NCI-H69 (cell line): ENCODE data around the gene ACADVL.
A peak's percentile ranks its signal among the peaks of the same experiment; 100 is the strongest.

Experiments used
- DNase-seq: peaks from one replicate; lab custom pipeline; 2025; lab: John Stamatoyannopoulos, UW

The ACADVL gene

GRCh38 chr17:7191571-7192270, 28.0 kb upstream of the ACADVL start:
- DNase-seq: peak; percentile 28

- peak; percentile 38 for DNase-seq
Observed at GRCh38 chr17:7192271-7192937, 27.3 kb upstream of the ACADVL start.

- DNase-seq: no peak
Observed at GRCh38 chr17:7195971-7196370, 23.8 kb upstream of the ACADVL start.

DNA sequence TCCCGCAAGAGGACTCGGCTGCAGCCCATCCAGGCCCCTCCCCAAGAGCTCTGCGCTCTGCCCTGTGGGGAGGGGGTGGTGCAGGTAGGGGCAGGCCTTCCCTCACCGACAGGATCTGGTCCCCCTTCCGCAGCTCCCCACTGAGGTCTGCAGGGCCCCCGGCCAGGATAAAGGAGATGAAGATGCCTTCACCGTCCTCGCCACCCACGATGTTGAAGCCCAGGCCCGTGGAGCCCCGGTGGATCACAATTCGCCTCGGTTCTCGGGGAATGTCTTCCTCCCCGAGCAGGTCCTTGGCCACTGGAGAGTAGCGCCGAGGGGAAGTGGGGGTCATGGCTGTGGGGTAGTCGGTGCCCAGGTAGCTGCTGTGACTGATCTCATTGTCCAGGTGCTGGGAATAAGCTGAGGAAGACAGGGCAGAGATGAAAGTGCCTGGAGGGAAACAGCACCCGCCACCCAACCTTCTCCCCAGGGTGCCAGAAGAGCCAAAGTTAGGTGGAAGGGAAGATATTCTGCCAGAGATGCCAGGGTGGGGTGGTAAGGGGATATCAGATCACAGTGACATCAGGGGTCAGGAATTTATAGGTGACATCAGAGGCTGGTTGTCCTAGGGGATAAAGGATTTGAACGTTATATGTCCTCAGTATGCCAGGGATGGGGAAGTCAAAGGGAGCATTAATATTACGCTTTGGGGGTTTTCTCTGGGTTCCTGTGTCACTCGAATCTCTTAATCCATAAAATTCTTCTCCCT, 22.9 kb upstream of the ACADVL start:
- no peak for DNase-seq

- DNase-seq: no peak
Observed at GRCh38 chr17:7203391-7203790, 16.3 kb upstream of the ACADVL start.

- peak; percentile 74 for DNase-seq
Observed at GRCh38 chr17:7204336-7204735, 15.4 kb upstream of the ACADVL start.

- peak; percentile 94 for DNase-seq
Observed at GRCh38 chr17:7204828-7205461, 14.8 kb upstream of the ACADVL start.

DNA sequence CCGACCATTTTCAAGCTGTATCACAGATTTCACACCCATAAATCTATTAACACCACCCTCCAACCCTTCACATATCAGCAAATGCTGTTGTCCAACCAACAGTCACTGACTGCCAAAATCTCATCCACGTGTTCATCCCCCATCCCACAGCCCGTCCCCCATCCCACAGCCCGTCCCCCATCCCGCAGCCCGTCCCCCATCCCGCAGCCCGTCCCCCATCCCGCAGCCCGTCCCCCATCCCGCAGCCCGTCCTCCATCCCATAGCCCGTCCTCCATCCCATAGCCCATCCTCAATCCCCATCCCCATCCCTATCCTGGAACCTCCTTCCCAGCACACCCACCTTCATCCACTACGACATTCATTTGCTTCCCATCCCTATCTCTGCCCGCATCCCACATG, 14.2 kb upstream of the ACADVL start:
- DNase-seq: no peak

DNA sequence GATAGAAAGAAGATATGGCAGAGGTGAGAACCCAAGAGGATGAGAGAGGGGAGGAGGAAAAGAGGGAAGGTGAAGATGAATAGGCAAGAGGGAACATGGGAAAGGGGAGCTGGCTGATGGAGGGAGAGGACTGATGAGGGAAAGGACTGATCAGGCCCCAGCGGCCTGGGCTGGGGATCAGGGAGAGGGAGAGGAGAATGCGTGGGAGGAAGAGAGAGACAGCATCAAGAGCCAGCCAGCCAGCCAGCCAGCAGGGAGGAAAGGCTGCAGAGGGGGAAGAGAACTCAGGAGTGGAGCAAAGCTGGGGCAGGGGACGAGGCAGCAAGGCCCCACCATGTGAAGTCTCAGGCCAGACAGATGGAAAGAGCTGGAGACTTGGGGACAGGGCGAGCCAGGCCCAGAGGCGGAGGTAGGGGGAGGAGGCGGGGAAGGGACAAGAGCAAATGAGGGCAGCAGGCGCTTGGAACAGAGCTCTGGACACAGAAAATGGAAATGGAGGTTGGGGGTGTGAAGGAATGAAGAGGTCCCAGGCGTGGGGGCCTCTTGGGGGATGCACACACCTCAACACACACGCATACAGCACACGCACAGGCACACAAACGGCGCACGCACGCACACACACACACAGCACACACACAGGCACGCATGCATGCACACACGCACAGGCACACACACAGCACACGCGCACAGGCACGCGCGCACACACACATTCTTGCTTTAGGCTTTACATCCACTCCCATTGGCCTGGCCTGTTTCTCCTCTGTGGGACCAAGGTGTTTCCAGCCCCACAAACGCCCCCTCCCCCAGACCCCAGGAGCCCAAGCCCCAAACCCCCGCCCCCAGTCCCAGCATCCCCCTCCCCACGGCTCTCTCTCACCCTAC, 12.4 kb upstream of the ACADVL start:
- DNase-seq: no peak

- DNase-seq: no peak
Observed at GRCh38 chr17:7208027-7208571, 11.6 kb upstream of the ACADVL start.

- no peak for DNase-seq
Observed at GRCh38 chr17:7208754-7209460, 10.8 kb upstream of the ACADVL start.

DNA sequence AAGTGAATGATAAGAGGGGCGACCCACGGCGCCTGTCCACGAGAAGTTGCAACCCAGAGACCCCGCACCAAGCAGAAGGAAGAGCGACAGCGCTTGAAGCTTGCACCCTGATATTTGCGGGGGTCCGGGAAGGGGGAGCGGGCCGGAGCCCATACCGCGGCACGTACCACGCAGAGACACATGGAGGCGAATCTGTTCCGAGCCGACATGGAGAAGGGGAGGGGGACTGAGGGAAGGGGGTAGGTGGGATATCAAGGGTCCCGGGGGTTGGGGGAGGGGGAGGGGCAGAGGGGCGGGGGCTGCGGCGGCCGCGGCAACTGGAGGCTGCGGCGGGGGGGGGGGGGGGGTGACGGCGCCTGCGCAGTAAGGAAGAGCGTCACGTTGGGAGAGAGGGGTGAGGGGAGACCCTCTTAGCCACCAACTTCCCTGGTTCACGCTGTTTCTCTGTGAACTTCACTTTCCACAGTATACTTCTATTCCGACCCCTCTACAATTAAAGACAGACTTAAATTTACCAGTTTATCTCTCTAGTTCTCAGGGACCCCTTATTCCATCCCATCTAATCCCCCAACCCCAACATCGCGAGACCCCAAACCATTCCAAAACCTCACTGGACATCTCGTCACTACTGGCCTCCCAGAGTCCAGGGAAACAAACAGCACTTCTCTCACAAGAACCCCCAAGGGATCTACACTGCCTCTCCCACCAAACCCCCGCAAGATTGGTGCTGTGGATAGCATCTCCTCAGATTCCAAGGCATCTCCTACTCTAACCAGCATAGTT, 8.1 kb upstream of the ACADVL start:
- peak; percentile 35 for DNase-seq

- DNase-seq: peak; percentile 96
Observed at GRCh38 chr17:7213895-7214299, 5.8 kb upstream of the ACADVL start.

GRCh38 chr17:7214300-7215135, 5.2 kb upstream of the ACADVL start:
- peak; percentile 97 for DNase-seq

DNA sequence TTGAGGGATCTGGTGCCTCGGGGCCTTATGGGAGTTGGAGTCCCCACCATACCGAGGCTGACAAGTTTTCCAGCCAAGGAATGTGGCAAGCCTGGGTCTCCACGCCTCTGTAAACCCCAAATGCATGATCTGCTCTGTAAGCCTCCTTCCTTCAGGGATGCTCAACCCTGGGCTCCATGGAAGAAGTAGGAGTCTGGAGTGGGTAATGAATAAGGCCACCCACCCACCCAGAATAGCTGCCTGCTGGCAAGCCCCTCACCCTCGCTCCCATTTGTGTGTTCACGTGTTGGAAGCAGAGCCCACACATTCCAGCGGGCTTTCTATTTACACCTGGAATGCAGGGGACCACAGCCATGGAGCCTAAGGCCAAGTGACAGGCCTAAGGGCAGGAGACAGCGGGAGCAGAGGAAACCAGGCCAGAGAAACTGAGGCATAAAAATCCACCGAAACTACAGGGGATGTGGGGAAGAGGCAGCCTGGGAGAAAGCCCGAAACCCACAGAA, 4.6 kb upstream of the ACADVL start:
- no peak for DNase-seq

DNA sequence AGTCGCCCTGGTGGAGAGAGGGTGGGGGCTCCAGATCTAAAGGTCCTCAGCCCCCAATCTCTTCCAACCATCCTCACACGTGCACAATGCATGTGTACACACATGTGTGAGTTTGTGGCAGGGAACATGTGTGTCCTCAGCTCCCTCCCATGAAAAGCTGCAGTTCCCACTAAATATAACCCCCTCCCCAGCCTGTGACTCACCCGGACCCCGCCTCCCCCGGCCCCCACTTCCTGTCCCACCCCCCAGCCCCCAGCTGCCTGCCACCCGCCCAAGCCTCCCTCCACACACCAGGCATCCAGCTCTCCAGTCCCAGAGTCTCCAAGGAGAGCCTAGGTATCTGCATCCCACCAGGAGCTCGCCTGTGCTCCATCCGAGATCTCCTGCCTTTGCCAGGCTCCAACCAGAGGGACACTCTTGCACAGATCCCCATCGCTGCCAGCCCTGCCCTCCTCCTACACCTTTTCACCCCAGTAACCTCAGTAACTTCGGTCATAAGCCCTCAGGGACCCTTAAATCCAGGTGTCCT, 4.0 kb upstream of the ACADVL start:
- peak; percentile 62 for DNase-seq

DNA sequence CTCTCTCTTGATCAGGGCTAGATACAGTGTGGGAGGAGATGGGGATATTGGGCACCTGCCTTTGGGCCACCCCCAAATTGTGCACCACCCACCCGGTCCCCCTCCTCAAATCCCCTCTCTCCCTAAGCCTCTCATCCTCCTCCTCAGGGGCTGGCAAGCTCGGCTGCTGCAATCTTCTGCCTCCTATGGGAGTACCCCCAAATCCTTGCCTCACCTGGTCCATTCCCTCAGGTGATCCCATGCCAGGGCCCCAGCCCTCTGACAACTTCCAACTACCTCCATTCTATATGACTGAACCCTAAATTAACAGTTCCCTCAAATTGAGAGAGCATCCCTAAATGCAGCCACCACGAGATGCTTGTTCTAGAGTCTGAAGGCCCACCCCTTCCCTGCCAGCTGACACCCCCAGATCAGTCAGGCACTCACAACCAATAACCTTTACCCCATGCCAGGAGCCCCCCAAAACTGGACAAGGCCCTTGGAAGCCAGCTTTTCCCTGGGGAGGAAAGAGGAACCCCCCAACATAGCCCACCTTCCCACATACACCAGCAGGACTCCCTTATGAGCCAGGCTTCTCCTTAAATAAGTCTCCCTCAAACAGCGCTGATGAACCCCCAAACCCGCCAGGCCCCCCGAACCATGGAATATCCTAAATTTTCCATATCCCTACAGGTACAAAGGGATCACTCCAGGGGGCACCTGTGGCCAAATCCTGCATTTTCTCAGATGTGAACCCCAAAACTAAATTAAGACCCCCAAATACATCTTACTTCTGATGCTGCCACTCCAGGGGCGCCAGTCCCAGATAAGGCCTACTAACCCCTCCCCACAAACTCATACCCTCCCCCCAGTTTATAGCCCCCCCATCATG, 3.3 kb upstream of the ACADVL start:
- no peak for DNase-seq
